HepG2 (cell line): ENCODE results near the gene TOP2A. TPM values are rescaled to one million over a fixed set of nuclear protein-coding genes. Genes with fewer than 3 reads are reported as not detected.

Source experiments
- ATF7 ChIP-seq, 2 experiments: fragments of 450-650 bp in 1 of 2; sonication (generic) in 1 of 2; formaldehyde crosslinking in 1 of 2; IDR thresholded peaks; 2 replicates each; pipeline versions ENCODE4 v1.4.0 to v1.6.1; 2016 to 2020; ENCODE audit warnings: antibody characterized with exemption in 1 of 2, mild to moderate bottlenecking in 1 of 2, missing genetic modification reagents in 1 of 2
- BCL3 ChIP-seq: sonication (generic); formaldehyde crosslinking; IDR thresholded peaks from 2 replicates; pipeline ENCODE4 v1.5.1; 2020; ENCODE audit warnings: mild to moderate bottlenecking, missing genetic modification reagents, moderate library complexity
- DNMT1 ChIP-seq: sonication (generic); formaldehyde crosslinking; IDR thresholded peaks from 2 replicates; pipeline ENCODE4 v1.5.1; 2020; ENCODE audit warnings: mild to moderate bottlenecking, missing genetic modification reagents
- E2F2 ChIP-seq: sonication (generic); formaldehyde crosslinking; IDR thresholded peaks from 2 replicates; pipeline ENCODE4 v1.4.0; 2020; ENCODE audit warnings: missing genetic modification reagents, borderline replicate concordance
- EHMT2 ChIP-seq: fragments of 200-600 bp; sonication (generic); IDR thresholded peaks from 2 replicates; pipeline ENCODE4 v1.7.0; 2017; ENCODE audit warnings: antibody characterized with exemption, low read depth, low read length, borderline replicate concordance
- HCFC1 ChIP-seq: fragments of 150-350 bp; IDR thresholded peaks from 2 replicates; pipeline ENCODE4 v1.6.1; 2014; ENCODE audit warnings: low read depth, low read length
- HOXD1 ChIP-seq: sonication (generic); formaldehyde crosslinking; IDR thresholded peaks from 2 replicates; pipeline ENCODE4 v1.5.0; 2020; ENCODE audit warnings: missing genetic modification reagents
- IRF2 ChIP-seq: IDR thresholded peaks from 2 replicates; pipeline ENCODE4 v1.6.1; 2018; ENCODE audit warnings: missing genetic modification reagents, missing compliant biosample characterization
- MXD4 ChIP-seq: IDR thresholded peaks from 2 replicates; pipeline ENCODE4 v1.6.1; 2016; ENCODE audit warnings: mild to moderate bottlenecking, missing biosample characterization, missing genetic modification reagents
- NR2F1 ChIP-seq, 2 experiments: fragments of 450-650 bp in 1 of 2; formaldehyde crosslinking in 1 of 2; IDR thresholded peaks; 2 replicates each; pipeline versions ENCODE4 v1.5.0 to v1.6.1; 2016 to 2020; ENCODE audit warnings: mild to moderate bottlenecking in 1 of 2, missing compliant biosample characterization in 1 of 2, missing genetic modification reagents in 1 of 2, moderate library complexity in 1 of 2
- ONECUT2 ChIP-seq: sonication (generic); formaldehyde crosslinking; IDR thresholded peaks from 2 replicates; pipeline ENCODE4 v1.4.0; 2020; ENCODE audit warnings: missing genetic modification reagents
- PAX8 ChIP-seq: sonication (generic); formaldehyde crosslinking; IDR thresholded peaks from 2 replicates; pipeline ENCODE4 v1.8.0; 2022; ENCODE audit warnings: mild to moderate bottlenecking, missing genetic modification reagents, borderline replicate concordance
- POLR2A ChIP-seq, 2 experiments: IDR thresholded peaks; 2 replicates each; pipeline ENCODE4 v1.6.1; 2011; ENCODE audit warnings: low read depth in 2 of 2, low read length in 2 of 2, mild to moderate bottlenecking in 1 of 2, moderate library complexity in 1 of 2; ENCODE audit not compliant: insufficient read depth in 1 of 2
- RBM22 ChIP-seq: fragments of 200-400 bp; formaldehyde crosslinking; optimal IDR thresholded peaks from 2 replicates; pipeline ENCODE3; 2017; ENCODE audit warnings: mild to moderate bottlenecking, low read length, moderate library complexity
- RXRA ChIP-seq: sonication (generic); formaldehyde crosslinking; IDR thresholded peaks from 2 replicates; pipeline ENCODE4 v1.5.1; 2020; ENCODE audit warnings: missing genetic modification reagents
- SMARCC2 ChIP-seq: fragments of 450-650 bp; IDR thresholded peaks from 2 replicates; pipeline ENCODE4 v1.6.1; 2017; ENCODE audit warnings: antibody characterized with exemption, mild to moderate bottlenecking
- SMARCE1 ChIP-seq: fragments of 450-650 bp; IDR thresholded peaks from 2 replicates; pipeline ENCODE4 v1.6.1; 2017; ENCODE audit warnings: borderline replicate concordance
- TRIM24 ChIP-seq: sonication (generic); formaldehyde crosslinking; IDR thresholded peaks from 2 replicates; pipeline ENCODE4 v1.8.0; 2022; ENCODE audit warnings: mild to moderate bottlenecking, missing genetic modification reagents
- TSC22D2 ChIP-seq: sonication (generic); formaldehyde crosslinking; IDR thresholded peaks from 2 replicates; pipeline ENCODE4 v1.5.1; 2020; ENCODE audit warnings: missing genetic modification reagents, mild to moderate bottlenecking, borderline replicate concordance
- ZBTB38 ChIP-seq: sonication (generic); formaldehyde crosslinking; IDR thresholded peaks from 2 replicates; pipeline ENCODE4 v1.5.1; 2020; ENCODE audit warnings: mild to moderate bottlenecking, missing genetic modification reagents
- ZFAT ChIP-seq: sonication (generic); formaldehyde crosslinking; conservative IDR thresholded peaks from 2 replicates; pipeline ENCODE4 v1.8.1; 2023; ENCODE audit warnings: missing genetic modification reagents, inconsistent platforms
- ZKSCAN8 ChIP-seq: IDR thresholded peaks from 2 replicates; pipeline ENCODE4 v1.6.1; 2016; ENCODE audit warnings: borderline replicate concordance, missing genetic modification reagents, missing compliant biosample characterization
- ZNF230 ChIP-seq: sonication (generic); formaldehyde crosslinking; IDR thresholded peaks from 2 replicates; pipeline ENCODE4 v1.4.0; 2020; ENCODE audit warnings: mild to moderate bottlenecking, missing genetic modification reagents
- ZNF337 ChIP-seq: sonication (generic); formaldehyde crosslinking; IDR thresholded peaks from 2 replicates; pipeline ENCODE4 v1.5.1; 2020; ENCODE audit warnings: missing genetic modification reagents, low read depth, mild to moderate bottlenecking, borderline replicate concordance
- ZNF558 ChIP-seq: sonication (generic); formaldehyde crosslinking; IDR thresholded peaks from 2 replicates; pipeline ENCODE4 v1.9.0; 2022; ENCODE audit warnings: mild to moderate bottlenecking, missing genetic modification reagents, borderline replicate concordance
- ZNF691 ChIP-seq: sonication (generic); formaldehyde crosslinking; IDR thresholded peaks from 2 replicates; pipeline ENCODE4 v1.4.0; 2020; ENCODE audit warnings: missing genetic modification reagents, low read depth, mild to moderate bottlenecking, borderline replicate concordance
- polyA plus RNA-seq, 8 experiments: library from polyadenylated mRNA; depleted of rRNA in 3 of 8; stranded (reverse) in 7 of 8; unstranded in 1 of 8; fragments of >200 nt; fragmentation: Illumina TruSeq in 4 of 8; extraction: Trizol in 4 of 8; gene quantifications; 2 replicates each; pipeline versions ENCODE4 v1.2.1 to v1.2.3, GENCODE V29; 2011 to 2016; ENCODE audit warnings: low read depth in 4 of 8, missing spikeins in 1 of 8, mixed read lengths in 1 of 8; ENCODE audit not compliant: insufficient read depth in 1 of 8
- total RNA-seq, 5 experiments: library from RNA; depleted of rRNA; stranded (reverse); fragments of >200 nt; fragmentation: Illumina TruSeq; extraction: Trizol; gene quantifications; 2 replicates each; pipeline ENCODE4 v1.2.3, GENCODE V29; 2016; ENCODE audit warnings: low read depth in 1 of 5

The TOP2A gene
- total and polyA plus RNA-seq, 2 of the 13 experiments (the other 11 are each of a cell fraction or from before 2014, with no cell fraction given): 108 to 327 TPM

- no peak for TF ChIP-seq ONECUT2
- TF ChIP-seq ZNF230: no peak
- TF ChIP-seq ZNF337 (CRISPR knock-in tag): peak; percentile 87; the same call in 1 of the 2 replicates
- TF ChIP-seq TRIM24: no peak
- peak; percentile 93 for TF ChIP-seq RXRA
- TF ChIP-seq POLR2A (IDR thresholded peaks at IDR 0.05; ENCODE audit: insufficient read depth in 1 of 2, low read depth in 2 of 2, low read length in 2 of 2): peak in 1 of 2 experiments; percentile 62; a peak in 3 of 4 replicates
- 0 out of 2 replicates have a peak, but pooled peaks have one; percentile 17 for TF ChIP-seq TSC22D2
- TF ChIP-seq E2F2 (CRISPR knock-in tag): no peak
- TF ChIP-seq EHMT2: peak; percentile 81; the same call in 1 of the 2 replicates
- TF ChIP-seq RBM22: no peak
- peak; percentile 93; the same call in 1 of the 2 replicates for TF ChIP-seq ZKSCAN8
- TF ChIP-seq SMARCC2: peak; percentile 65; the same call in 1 of the 2 replicates
- no peak for TF ChIP-seq HCFC1
- TF ChIP-seq ATF7 (IDR thresholded peaks at IDR 0.05): no peak
- peak; percentile 75; the same call in 1 of the 2 replicates for TF ChIP-seq ATF7 (CRISPR knock-in tag; IDR thresholded peaks at IDR 0.05)
- 0 out of 2 replicates have a peak, but pooled peaks have one; percentile 53 for TF ChIP-seq ZBTB38 (CRISPR knock-in tag)
- peak; percentile 90 to 95 for TF ChIP-seq NR2F1 (CRISPR knock-in tag; IDR thresholded peaks at IDR 0.05)
- TF ChIP-seq SMARCE1: no peak
- TF ChIP-seq BCL3 (CRISPR knock-in tag): no peak
- no peak for TF ChIP-seq ZNF558 (CRISPR knock-in tag)
- TF ChIP-seq HOXD1: peak; percentile 71; the same call in 1 of the 2 replicates
- TF ChIP-seq ZNF691 (CRISPR knock-in tag): peak; percentile 92; the same call in 1 of the 2 replicates
- no peak for TF ChIP-seq ZFAT
- peak; percentile 80 for TF ChIP-seq MXD4 (CRISPR knock-in tag)
- no peak for TF ChIP-seq PAX8 (CRISPR knock-in tag)
- no peak for TF ChIP-seq DNMT1 (CRISPR knock-in tag)
- 0 out of 2 replicates have a peak, but pooled peaks have one; percentile 78 for TF ChIP-seq IRF2 (CRISPR knock-in tag)
Measured at GRCh38 chr17:40419559-40420331, 2.0 kb upstream of the TOP2A start (continued).
